NAMALWA (cell line): ENCODE results near the gene ZMYND8.
A peak's percentile ranks its signal among the peaks of the same experiment; 100 is the strongest.
"Not testable (repeated sequence)": the region's sequence is repeated elsewhere in the genome, so short reads cannot be mapped to it uniquely, and the experiment has no call there.

ENCODE experiments used
- DNase-seq: peaks from one replicate; pipeline ENCODE4 v3.0.0-alpha.2; 2015; ENCODE audit warnings: low spot score

ZMYND8 gene

DNA sequence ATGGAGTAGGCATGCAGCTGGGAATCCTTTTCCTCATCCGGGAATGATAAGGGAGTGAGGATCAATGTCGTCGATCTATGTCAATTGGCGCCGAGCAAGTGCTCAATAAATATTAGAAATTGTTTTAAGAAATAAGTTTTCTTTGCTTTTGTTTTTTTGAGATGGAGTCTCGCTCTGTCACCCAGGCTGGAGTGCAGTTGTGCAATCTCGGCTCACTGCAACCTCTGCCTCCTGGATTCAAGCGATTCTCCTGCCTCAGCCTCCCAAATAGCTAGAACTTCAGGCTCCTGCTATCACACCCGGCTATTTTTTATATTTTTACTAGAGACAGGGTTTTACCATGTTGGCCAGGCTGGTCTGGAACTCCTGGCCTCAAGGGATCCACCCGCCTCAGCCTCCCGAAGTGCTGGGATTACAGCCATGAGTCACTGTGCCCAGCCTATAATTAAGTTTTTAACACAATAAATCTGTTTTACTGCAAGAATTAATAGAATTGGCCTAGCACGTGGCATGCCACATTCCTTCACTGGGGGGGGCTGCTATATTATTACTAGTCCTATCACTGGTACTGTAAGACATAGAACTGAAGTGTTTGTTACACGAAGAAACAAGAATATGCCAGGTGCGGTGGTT lies 92.2 kb downstream of the ZMYND8 start:
- not testable (repeated sequence) for DNase-seq

DNA sequence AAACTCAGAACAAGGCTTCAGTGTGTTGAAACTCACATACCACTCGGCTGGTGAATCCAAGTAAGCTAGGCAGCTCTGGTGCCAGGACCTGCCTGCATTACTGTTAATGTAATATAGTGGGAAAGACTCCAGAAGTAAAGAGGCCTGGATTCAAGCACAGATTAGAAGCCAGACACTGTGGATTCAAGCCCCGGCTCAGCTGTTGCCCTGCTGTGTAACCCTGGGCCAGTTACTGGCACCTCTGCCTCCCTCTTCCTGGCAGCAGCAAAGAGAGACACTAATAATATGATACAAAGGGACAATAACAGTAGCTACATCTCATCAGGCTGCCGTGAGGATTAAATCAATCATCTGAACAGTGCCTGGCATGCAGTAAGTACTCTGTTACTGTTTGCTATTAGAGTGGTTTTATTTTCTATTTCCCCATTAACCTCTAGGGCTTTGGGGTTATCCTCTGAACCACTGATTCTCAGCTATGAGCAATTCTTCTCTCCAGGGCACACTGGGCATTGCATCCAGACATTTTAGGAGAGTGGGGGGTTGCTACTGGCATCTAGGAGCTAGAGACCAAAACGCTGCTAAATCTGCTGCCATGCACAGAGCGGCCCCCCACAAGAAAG lies 92.9 kb downstream of the ZMYND8 start:
- DNase-seq = peak; percentile 57

DNA sequence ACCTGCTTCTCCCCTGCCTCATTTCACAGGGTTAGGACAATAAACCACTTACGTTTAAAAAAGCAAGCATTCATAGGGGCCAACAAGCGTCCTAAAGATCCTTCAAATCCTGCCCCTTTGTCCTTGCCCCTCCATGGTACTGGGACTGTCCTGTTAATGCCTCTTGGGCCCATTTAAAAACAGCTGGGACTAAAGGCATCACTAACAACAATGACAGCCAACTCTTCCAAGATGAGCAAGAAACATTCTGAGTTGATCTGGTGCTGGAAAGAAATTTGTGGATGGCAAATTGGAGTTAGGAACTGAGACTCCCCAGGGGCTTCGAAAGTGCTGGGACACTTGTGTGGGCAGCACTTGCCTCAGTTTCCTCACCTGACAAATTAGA lies 93.4 kb downstream of the ZMYND8 start:
- DNase-seq = no peak

DNA sequence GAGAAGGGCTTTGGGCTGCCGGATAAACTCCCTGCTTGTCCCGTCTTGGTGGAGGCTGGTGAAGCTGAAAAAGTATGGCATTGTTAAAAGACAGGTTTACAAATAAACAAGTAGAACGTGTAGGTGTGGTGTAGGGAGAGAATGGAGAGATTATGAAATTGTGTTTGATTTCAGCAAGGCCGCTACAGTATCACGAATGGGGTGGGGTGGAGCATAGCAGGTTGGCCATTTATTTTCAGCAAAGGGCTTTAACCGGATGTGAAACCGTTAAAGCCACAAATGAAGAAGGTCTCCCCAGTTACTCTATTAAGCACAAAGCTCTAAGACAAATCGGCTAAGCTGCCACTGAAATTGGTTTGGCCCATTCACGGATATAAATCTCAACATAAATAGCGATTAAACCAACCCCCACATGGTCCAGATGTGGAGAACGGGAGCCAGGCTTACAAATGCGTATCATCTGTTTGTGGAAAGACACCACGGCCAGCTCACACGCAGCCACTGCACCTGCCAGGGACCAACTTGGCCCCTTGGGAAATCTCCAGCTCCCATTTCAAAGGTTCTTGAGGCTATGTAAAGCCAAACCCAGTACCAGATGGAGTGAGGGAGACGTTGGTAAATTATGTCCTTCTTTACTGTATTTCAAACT lies 94.0 kb downstream of the ZMYND8 start:
- peak; percentile 97 for DNase-seq

DNA sequence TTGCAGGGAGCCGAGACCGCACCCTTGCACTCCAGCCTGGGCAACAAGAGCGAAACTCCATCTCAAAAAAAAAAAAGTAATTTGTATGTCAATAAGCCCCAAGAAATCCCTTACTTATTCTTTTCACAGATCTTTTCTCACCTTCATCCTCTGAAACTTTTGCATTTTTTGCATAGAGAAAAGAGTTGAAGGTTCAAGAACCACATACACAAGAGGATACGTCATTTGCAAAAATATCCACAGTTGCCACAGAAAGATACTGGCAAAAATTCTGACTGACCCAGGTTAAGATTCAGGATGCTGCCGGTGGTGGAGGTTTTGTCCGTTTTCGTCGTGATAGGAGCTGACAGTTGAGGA lies 94.5 kb downstream of the ZMYND8 start:
- DNase-seq = no peak

DNA sequence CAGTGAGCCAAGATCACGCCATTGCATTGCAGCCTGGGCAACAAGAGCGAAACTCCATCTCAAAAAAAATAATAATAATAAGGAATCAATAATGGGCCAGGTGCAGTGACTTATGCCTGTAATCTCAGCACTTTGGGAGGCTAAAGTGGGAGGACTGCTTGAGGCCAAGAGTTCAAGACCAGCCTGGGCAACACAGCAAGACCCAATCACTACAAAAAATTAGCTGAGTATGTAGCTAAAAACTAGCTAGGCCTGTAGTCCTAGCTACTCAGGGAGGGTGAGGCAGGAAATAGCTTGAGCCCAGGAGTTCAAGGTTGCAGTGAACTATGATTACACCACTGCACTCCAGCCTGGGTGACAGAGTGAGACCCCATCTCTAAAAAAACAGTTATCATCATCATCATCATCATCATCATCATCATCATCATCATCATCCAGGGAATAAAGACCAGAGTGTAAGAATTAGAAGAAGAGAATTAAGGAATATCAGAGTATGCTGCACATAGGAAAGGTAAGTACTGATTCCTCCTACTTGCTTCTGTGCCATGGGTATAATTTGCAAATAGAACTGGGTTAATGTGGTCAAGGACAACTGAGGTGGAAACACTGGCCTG lies 95.2 kb downstream of the ZMYND8 start:
- not testable (repeated sequence) for DNase-seq

DNA sequence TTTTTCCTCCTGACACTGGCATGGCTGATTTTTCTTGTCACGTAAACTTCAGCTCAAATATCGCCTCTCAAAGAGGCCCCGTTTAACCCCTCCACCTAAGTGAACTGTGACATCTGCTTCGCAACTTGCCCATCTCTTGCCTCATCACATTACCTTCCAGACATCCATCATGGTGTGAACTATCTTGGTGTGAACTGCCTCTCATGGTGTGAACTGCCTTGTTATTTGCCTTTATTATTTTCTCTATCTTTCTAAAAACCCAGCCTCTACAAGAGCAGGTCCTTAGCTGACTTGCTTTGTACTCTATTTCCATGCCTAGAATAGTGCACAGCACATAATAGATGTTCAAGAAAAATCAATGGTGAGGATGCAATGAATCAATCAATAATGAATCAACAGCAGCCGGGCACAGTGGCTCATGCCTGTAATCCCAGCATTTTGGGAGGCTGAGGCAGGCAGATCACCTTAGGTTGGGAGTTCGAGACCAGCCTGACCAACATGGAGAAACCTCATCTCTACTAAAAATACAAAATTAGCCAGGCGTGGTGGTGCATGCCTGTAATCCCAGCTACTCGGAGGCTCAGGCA lies 95.9 kb downstream of the ZMYND8 start:
- DNase-seq = not testable (repeated sequence)

DNA sequence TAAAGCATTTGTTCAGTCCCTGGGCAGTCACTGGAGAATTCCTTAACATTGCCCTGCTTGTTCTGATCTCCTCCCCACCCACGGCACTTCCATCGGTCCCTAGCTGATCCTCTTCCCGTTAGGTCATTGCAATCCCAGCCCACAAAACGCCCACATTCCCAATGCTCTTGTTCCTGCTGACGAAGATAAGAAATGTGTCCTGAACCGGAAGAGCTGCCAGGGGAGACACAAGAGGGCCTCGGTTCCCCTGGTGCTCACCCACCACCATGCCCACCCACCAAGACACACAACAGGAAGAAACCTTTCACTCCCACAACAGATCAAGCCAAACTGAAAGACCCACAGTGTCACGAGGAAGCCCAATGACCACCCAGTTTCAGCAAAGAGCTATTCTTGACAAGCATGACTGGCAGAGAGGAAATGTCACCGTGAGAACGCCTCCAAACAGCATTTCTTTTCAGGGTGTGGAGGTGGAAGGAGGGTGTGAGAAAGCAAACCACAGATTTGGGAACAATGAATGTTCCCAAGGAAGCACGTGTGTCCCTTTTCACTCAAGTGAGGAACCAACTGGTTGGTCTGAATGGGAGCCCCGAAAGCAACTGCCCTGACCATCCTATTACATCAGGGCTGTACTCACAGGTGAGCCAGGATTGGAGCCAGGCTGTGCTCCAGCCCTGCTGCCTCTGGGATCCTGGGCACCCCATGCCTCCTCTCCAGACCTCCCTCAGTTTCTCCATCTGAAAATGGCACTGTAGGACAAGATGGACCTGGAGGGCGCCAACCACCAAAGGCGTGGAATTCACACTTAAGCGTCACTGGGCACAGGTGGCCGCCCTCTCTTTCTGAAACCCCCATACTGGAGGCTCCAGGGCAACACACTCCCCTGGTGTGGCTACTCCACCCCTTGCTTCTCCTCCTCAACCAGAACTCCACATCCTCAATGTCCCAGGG lies 97.5 kb downstream of the ZMYND8 start:
- DNase-seq = peak; percentile 78

DNA sequence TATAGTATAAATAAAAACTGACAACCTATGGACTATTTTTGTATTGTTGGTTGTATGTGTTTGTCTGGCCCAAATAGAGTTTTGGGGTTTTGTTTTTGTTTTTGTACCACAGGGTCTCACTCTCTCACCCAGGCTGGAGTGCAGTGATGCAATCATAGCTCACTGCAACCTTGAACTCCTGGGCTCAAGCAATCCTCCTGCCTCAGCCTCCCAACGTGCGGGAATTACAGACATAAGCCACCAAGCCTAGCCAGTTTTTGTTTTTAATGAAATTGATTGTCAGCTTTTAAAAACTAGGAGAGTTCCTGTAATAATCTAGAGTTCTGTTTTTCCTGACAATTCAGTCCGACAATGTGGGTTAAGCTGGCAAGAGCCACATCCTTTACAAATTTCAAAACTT lies 98.7 kb downstream of the ZMYND8 start:
- DNase-seq = no peak

DNA sequence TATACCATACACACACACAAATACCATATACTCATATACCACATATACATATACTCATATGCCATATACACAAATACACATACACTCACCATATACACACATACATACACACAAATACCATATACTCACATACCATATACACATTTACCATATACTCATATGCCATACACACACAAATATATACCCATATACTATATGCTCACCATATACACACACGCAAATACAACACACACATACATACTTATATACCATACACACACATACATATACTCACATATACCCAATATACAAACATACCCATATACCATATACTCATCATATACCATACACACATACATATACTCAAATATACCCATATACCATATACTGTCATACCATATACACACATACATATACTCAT lies 99.2 kb downstream of the ZMYND8 start:
- DNase-seq = no peak

DNA sequence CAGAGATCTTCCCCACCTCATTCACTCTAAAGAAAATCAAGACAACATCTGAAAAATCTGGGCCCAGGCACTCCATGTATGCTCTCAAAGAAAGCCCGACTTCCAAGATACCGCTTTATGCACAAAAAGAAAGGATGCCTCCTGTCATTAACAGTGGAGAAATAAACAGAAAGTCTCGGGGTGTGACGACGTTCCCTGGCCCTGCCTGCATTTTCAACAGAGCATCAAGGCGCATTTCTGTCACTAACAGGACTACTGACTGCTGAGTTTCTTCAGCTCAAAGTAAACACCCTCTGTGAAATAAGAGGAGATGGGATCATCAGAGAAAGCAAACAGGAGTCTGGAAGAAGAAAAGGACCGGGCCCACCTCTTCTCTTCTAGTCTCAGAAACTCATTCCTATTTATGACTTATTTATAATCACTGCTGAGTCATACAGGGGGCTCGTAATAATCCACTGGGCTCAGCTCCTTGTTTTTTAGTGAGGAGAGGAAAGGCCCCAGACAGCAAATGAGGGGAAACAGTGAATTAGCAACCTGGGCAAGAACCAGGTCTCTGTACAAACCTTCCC lies 99.7 kb downstream of the ZMYND8 start:
- no peak for DNase-seq

DNA sequence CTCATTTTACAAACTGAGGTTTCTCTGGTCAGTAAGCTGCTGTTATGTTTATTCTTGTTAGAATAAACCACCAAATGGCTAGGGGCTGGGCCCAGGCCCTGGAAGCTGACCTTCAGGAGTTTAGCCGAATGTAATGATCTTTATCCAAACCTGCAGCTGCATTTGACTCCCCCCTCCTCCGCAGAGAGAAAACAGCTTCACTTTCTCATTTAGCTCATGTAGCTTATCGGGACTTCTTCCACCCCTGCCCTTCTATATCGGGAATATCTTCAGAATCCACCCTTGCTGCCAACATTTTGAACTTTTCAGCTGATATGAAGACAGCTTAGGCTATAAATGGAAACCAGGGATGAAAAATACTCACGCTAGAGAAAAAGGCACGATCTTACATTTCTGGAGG lies 102.6 kb downstream of the ZMYND8 start:
- no peak for DNase-seq

DNA sequence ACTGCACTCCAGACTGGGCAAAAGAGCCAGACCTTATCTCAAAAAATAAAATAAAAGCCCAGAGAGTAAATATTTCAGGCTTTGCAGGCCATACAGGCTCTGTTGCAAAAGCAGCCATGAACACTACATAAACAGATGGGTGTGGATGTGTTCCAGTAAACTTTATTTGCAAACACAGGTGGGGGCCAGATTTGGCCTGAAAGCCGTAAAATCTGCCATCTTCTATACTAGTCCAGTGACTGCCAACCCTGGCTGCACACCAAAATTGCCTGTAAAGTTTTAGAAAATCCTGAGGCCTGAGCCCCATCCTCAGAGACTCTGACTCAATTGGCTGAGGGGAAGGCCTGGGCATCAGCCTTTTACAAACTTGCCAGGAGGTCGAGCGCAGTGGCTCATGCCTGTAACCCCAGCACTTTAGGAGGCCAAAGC lies 103.6 kb downstream of the ZMYND8 start:
- DNase-seq = no peak

DNA sequence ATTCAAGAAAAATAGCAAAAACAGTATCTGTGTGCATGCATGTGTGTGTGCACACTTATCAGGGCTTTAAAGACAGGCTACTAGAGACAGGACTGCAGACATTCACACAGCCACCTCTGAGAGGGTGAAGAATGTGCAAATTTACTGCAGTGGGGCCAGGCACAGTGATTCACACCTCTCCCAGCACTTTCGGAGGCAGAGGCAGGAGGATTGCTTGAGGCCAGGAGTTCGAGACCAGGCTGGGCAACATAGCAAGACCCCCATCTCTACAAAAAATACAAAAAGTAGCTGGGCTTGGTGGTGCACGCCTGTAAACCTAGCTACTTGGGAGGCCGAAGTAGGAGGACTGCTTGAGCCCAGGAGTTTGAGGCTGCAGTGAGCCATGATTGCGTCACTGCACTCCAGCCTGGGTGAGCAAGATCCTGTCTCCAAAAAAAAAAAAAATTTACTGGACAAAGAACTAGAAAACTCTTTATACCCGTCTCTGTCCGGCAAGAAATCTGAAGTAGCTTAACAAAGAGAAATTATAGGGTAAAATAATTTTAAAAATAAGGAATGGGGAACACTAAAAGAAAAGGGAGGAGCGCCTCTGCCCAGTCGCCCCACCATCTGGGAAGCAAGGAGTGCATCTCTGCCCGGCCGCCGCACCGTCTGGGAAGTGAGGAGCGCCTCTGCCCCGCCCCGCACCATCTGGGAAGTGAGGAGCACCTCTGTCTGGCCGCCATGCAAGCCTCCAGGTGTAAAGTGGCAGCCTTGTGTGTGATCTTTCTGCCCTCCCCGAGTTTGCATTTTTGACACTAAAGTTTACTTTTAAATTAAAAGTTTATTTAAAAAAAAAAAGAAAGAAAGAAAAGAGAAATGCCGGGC lies 105.1 kb downstream of the ZMYND8 start:
- DNase-seq = no peak

DNA sequence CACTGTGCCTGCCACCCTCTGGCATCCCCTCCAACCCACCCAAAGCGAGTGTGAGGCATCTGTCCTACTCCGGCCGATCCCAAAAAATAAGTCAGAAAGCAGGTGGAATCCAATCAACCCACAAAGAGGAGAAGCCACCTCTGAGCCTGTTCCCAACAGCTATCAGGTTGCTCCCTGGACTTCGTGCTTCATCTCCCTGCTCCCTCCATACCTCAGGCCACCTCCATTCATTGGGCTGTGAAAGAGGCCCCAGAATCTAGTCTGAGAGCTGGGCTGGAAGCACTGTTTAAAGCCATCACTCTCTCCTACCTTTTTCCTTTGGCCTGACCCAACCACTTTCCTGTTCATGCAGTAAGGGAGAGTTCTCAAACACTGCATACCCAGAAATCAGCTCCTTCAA lies 106.1 kb downstream of the ZMYND8 start:
- DNase-seq = no peak

DNA sequence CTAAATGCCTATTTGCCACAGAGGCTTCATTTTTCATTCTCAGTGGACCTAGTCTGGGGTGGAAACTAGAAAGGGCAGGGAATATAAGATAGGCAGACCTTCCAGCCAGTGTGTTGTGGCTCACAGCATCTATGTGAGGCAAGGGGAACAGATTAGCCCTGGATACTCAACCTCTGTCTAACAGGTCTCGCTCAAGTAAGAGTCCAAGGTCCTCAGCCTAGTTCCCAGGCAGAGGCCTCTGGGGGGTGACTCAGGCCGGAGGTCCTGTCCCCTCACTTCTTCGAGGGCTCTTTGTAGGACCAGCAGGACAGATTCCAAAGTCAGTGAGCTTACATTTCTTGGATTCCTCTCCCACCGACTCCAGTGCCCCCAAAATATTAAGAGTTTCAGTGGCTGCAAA lies 106.6 kb downstream of the ZMYND8 start:
- no peak for DNase-seq

DNA sequence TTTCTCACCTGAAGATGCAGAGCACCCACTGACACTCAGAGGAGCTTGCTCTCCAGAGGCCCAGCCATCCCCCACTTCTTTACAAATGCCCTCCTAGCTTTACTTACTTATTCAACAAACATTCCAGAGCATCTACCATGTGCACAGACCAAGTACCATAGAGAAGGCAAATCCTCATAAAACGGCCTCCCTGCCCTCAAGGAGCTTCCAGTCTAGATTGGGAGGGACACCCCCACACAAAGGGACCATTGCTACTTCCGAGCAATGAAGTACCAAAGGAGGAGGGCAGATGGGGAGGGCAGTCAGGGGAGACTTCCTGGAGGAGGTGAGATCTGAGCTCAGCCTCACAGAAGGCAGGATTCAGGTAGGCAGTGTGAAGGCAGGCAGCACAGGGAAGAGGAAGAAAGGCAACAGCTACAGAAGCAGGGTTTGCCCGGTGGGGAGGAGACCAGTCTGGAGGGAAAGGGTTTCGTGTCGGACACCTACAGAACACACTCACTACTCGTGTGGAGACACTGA lies 108.0 kb downstream of the ZMYND8 start:
- DNase-seq = no peak

DNA sequence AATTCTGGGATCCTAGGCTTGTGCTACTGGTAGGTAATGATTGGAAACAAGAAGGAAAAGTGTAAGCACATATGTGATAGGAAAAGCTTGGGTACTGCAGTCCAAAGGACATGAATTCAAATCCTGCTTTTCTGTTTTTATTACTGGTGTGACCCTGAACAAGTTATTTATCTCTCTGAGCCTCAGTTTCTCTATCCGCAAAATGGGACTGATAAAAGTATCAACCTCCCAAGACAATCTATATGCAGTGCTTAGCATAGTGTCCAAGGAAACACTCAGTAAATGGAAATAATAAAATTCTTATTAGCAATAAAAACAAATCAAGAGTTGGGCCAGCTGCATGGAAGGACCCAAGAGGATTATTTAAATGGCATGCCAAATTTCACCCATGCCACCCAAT lies 108.5 kb downstream of the ZMYND8 start:
- DNase-seq = no peak

DNA sequence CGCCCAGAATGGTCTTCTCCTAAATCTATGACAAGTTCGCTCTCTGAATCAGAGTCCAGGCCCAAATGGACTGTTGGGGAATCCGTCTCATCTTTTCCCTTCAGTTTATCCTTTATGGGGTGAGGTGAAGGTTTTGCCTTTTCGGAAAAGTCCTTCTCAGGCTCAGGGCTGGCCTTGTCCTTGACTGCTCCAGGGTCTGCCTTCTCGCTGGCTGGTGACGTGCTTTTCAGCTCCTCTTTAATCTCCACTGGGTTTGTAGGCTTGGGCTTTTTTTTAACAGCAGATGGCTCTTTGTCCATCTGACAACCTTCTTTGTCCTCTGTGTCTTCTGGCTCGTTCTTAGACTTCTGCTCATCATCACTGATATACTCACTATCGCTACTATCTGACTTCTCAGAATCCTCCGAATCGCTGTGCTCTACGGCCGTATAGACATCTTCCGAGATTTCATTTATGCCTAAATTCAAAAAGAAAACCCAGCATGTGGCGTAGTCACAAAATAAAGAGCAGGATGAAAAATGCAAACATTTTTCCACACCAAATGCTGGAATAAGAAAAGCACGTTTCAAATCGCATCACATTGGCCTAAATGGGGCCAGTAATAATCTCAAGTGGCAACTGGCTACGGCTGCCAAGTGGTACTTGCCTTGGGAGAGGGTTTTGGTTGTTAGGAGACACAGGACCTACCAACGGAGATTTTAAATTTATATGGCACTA lies 110.3 kb downstream of the ZMYND8 start:
- DNase-seq = no peak

DNA sequence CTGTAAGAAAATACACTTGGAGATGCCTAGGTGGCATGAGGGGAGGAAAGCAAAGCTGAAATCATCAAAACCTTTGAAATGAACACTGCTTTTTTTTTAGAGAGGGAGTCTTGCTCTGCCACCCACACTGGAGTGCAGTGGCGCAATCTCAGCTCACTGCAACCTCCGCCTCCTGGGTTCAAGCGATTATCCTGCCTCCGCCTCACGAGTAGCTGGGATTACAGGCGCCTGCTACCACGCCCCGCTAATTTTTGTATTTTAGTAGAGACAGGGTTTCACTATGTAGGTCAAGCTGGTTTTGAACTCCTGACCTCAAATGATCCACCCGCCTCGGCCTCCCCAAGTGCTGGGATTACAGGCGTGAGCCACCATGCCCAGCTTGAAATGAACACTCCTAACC lies 111.3 kb downstream of the ZMYND8 start:
- DNase-seq = not testable (repeated sequence)
